Stomach (tissue), 4 donors: ENCODE data around the gene SMYD3.

Source experiments
- EP300 ChIP-seq: sonication (generic); formaldehyde crosslinking; IDR thresholded peaks from one replicate; pipeline ENCODE4 v1.6.1; 2017; ENCODE audit warnings: antibody characterized with exemption
- POLR2A ChIP-seq, 4 donors: fragments of 450-650 bp; IDR thresholded peaks; one replicate each; pipeline ENCODE4 v1.6.1; 2016; ENCODE audit warnings: antibody characterized with exemption in 4 of 4, control low read depth in 2 of 4, mild to moderate bottlenecking in 1 of 4, moderate library complexity in 1 of 4
- TF ChIP-seq, protein P1 (sequence below), 7 experiments: fragments of 450-650 bp in 4 of 7; fragments of 200-600 bp in 3 of 7; sonication (generic) in 3 of 7; IDR thresholded peaks; one replicate each; pipeline ENCODE4 v1.5.1; 2016 to 2019; ENCODE audit warnings: antibody characterized with exemption in 7 of 7, control low read depth in 2 of 7, mild to moderate bottlenecking in 1 of 7

DNA sequence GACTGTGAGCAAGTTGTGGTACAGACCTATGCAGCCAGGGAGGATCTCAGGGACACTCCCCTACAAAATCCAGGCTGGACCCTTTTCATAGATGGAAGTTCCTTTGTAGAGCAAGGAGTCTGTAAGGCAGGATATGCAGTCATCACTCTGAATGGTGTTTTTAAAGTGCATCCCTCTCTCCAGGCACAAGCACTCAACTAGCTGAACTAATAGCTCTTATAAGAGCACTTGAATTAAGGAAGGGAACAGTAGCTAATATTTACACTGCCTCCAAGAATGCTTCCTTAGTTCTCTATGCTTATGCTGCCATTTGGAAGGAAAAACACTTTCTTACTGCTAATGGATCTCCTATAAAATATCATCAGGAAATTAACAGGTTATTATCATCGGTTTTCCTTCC, 27.0 kb upstream of the SMYD3 start:
- TF ChIP-seq EP300 (no peak), POLR2A (IDR thresholded peaks at IDR 0.05) (no peak)
- TF ChIP-seq, protein P1, sequence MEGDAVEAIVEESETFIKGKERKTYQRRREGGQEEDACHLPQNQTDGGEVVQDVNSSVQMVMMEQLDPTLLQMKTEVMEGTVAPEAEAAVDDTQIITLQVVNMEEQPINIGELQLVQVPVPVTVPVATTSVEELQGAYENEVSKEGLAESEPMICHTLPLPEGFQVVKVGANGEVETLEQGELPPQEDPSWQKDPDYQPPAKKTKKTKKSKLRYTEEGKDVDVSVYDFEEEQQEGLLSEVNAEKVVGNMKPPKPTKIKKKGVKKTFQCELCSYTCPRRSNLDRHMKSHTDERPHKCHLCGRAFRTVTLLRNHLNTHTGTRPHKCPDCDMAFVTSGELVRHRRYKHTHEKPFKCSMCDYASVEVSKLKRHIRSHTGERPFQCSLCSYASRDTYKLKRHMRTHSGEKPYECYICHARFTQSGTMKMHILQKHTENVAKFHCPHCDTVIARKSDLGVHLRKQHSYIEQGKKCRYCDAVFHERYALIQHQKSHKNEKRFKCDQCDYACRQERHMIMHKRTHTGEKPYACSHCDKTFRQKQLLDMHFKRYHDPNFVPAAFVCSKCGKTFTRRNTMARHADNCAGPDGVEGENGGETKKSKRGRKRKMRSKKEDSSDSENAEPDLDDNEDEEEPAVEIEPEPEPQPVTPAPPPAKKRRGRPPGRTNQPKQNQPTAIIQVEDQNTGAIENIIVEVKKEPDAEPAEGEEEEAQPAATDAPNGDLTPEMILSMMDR (IDR thresholded peaks at IDR 0.05): no peak
